IPS-20b (cell line): ENCODE measurements around the gene KL.

Experiments used
- H3K27ac ChIP-seq: one replicate; pipeline ENCODE4 v1.5.1; 2013; ENCODE audit warnings: low read length
- H3K27me3 ChIP-seq: 2 replicates; pipeline ENCODE4 v1.6.1; 2013; ENCODE audit warnings: mild to moderate bottlenecking, low read length, inconsistent platforms; ENCODE audit not compliant: insufficient read depth
- H3K36me3 ChIP-seq: 2 replicates; pipeline ENCODE4 v1.6.1; 2013; ENCODE audit warnings: low read depth, mild to moderate bottlenecking, inconsistent platforms, low read length, moderate library complexity; ENCODE audit not compliant: insufficient read depth
- H3K4me1 ChIP-seq: 2 replicates; pipeline ENCODE4 v1.6.1; 2013; ENCODE audit warnings: mild to moderate bottlenecking, control low read depth, inconsistent platforms, low read length, moderate library complexity; ENCODE audit not compliant: insufficient read depth
- H3K4me3 ChIP-seq: 2 replicates; pipeline ENCODE4 v1.5.1; 2013; ENCODE audit warnings: mild to moderate bottlenecking, low read length, inconsistent platforms
- H3K9ac ChIP-seq: 2 replicates; pipeline ENCODE4 v1.6.1; 2013; ENCODE audit warnings: low read depth, mild to moderate bottlenecking, inconsistent platforms, low read length, moderate library complexity
- H3K9me3 ChIP-seq: 2 replicates; pipeline ENCODE4 v1.6.1; 2013; ENCODE audit warnings: mild to moderate bottlenecking, low read depth, low read length, inconsistent platforms; ENCODE audit not compliant: insufficient read depth

Gene KL

GRCh38 chr13:33090755-33091414 lies 74.7 kb downstream of the KL start:
- Histone ChIP-seq H3K9me3 (no peaks in the 10 kb centered on the region), H3K27me3 (no peaks in the 10 kb centered on the region), H3K4me1 (peaks cover 13% of the 10 kb centered on the region), H3K36me3 (no peaks in the 10 kb centered on the region), H3K27ac (no peak overlapping the region), H3K4me3 (no peak overlapping the region), H3K9ac (no peak overlapping the region)

GRCh38 chr13:33091415-33091774 lies 75.2 kb downstream of the KL start:
- Histone ChIP-seq H3K27ac (no peak overlapping the region), H3K9ac (no peak overlapping the region), H3K4me1 (peaks cover 13% of the 10 kb centered on the region), H3K27me3 (no peaks in the 10 kb centered on the region), H3K36me3 (no peaks in the 10 kb centered on the region), H3K4me3 (no peak overlapping the region), H3K9me3 (no peaks in the 10 kb centered on the region)

GRCh38 chr13:33092073-33092987 lies 76.1 kb downstream of the KL start:
- Histone ChIP-seq H3K9me3 (no peaks in the 10 kb centered on the region), H3K4me1 (peaks cover 13% of the 10 kb centered on the region), H3K36me3 (no peaks in the 10 kb centered on the region), H3K4me3 (peak overlapping the region; percentile 23; the same call in 1 of the 2 replicates), H3K27me3 (no peaks in the 10 kb centered on the region), H3K27ac (no peak overlapping the region), H3K9ac (no peak overlapping the region)

- no peaks in the 10 kb centered on the region for H3K27me3 ChIP-seq
- no peak overlapping the region for H3K9ac ChIP-seq
- no peaks in the 10 kb centered on the region for H3K36me3 ChIP-seq
- no peak overlapping the region for H3K4me3 ChIP-seq
- no peaks in the 10 kb centered on the region for H3K9me3 ChIP-seq
- H3K4me1 ChIP-seq = peaks cover 8% of the 10 kb centered on the region
- H3K27ac ChIP-seq = no peak overlapping the region
These were observed 80.8 kb downstream of the KL start for GRCh38 chr13:33096886-33097605.

- H3K9me3 ChIP-seq = no peaks in the 10 kb centered on the region
- no peaks in the 10 kb centered on the region for H3K4me1 ChIP-seq
- no peak overlapping the region for H3K4me3 ChIP-seq
- no peak overlapping the region for H3K9ac ChIP-seq
- no peaks in the 10 kb centered on the region for H3K36me3 ChIP-seq
- H3K27ac ChIP-seq = no peak overlapping the region
- H3K27me3 ChIP-seq = no peaks in the 10 kb centered on the region
These were observed 83.6 kb downstream of the KL start for GRCh38 chr13:33099860-33100259.

GRCh38 chr13:33100886-33101285 lies 84.7 kb downstream of the KL start:
- Histone ChIP-seq H3K36me3 (no peaks in the 10 kb centered on the region), H3K9me3 (no peaks in the 10 kb centered on the region), H3K9ac (no peak overlapping the region), H3K4me1 (no peaks in the 10 kb centered on the region), H3K4me3 (no peak overlapping the region), H3K27me3 (no peaks in the 10 kb centered on the region), H3K27ac (no peak overlapping the region)

- H3K27me3 ChIP-seq = no peaks in the 10 kb centered on the region
- H3K4me3 ChIP-seq = no peak overlapping the region
- H3K9me3 ChIP-seq = no peaks in the 10 kb centered on the region
- H3K9ac ChIP-seq = no peak overlapping the region
- H3K36me3 ChIP-seq = no peaks in the 10 kb centered on the region
- no peak overlapping the region for H3K27ac ChIP-seq
- no peaks in the 10 kb centered on the region for H3K4me1 ChIP-seq
These were observed 85.6 kb downstream of the KL start for GRCh38 chr13:33101835-33102234.

- H3K9ac ChIP-seq = no peak overlapping the region
- H3K27me3 ChIP-seq = no peaks in the 10 kb centered on the region
- H3K9me3 ChIP-seq = no peaks in the 10 kb centered on the region
- H3K27ac ChIP-seq = no peak overlapping the region
- H3K36me3 ChIP-seq = no peaks in the 10 kb centered on the region
- H3K4me1 ChIP-seq = no peaks in the 10 kb centered on the region
- no peak overlapping the region for H3K4me3 ChIP-seq
These were observed 87.2 kb downstream of the KL start for GRCh38 chr13:33103457-33103856.

GRCh38 chr13:33105387-33106005 lies 89.3 kb downstream of the KL start:
- H3K9me3 ChIP-seq = no peaks in the 10 kb centered on the region
- H3K36me3 ChIP-seq = no peaks in the 10 kb centered on the region
- no peak overlapping the region for H3K27ac ChIP-seq
- H3K27me3 ChIP-seq = no peaks in the 10 kb centered on the region
- H3K9ac ChIP-seq = no peak overlapping the region
- no peak overlapping the region for H3K4me3 ChIP-seq
- no peaks in the 10 kb centered on the region for H3K4me1 ChIP-seq

GRCh38 chr13:33106656-33107360 lies 90.6 kb downstream of the KL start:
- no peak overlapping the region for H3K27ac ChIP-seq
- H3K4me3 ChIP-seq = no peak overlapping the region
- no peaks in the 10 kb centered on the region for H3K27me3 ChIP-seq
- H3K36me3 ChIP-seq = no peaks in the 10 kb centered on the region
- no peaks in the 10 kb centered on the region for H3K4me1 ChIP-seq
- no peaks in the 10 kb centered on the region for H3K9me3 ChIP-seq
- H3K9ac ChIP-seq = no peak overlapping the region

- no peaks in the 10 kb centered on the region for H3K36me3 ChIP-seq
- no peaks in the 10 kb centered on the region for H3K4me1 ChIP-seq
These were observed 91.1 kb downstream of the KL start for GRCh38 chr13:33107361-33107760.

More at GRCh38 chr13:33107361-33107760, 91.1 kb downstream of the KL start:
- no peak overlapping the region for H3K4me3 ChIP-seq
- no peak overlapping the region for H3K27ac ChIP-seq
- no peaks in the 10 kb centered on the region for H3K9me3 ChIP-seq
- H3K27me3 ChIP-seq = no peaks in the 10 kb centered on the region
- H3K9ac ChIP-seq = no peak overlapping the region
